Right lobe of liver (tissue), 4 donors: ENCODE measurements around the gene OR6B3.

Experiments
- CTCF ChIP-seq, 4 donors: fragments of 200-600 bp in 3 of 4; fragments of 450-650 bp in 1 of 4; IDR thresholded peaks; one replicate each; pipeline versions ENCODE4 v1.5.1 to v1.8.0; 2016 to 2022; ENCODE audit warnings: antibody characterized with exemption in 4 of 4, mild to moderate bottlenecking in 2 of 4
- POLR2A ChIP-seq: fragments of 450-650 bp; IDR thresholded peaks from one replicate; pipeline ENCODE4 v1.6.1; 2017; ENCODE audit warnings: antibody characterized with exemption, mild to moderate bottlenecking
- donor health status: DM: no; HTN: no; CAD: no.
- donor health status: DM: no; HTN: no; CAD: no.
- donor health status: DM: no; HTN: yes; CAD: no.

GRCh38 chr2:240033330-240033678 lies 20.0 kb downstream of the OR6B3 start:
- TF ChIP-seq CTCF (IDR thresholded peaks at IDR 0.05): no peak
- no peak for TF ChIP-seq POLR2A
